Endothelial cell of umbilical vein (primary cell): ENCODE measurements around the gene RUFY3.
"Not testable (repeated sequence)": the region's sequence is repeated elsewhere in the genome, so short reads cannot be mapped to it uniquely, and the experiment has no call there.

ENCODE experiments used
- POLR2A ChIP-seq: IDR thresholded peaks from 2 replicates; pipeline ENCODE4 v1.6.1; 2012; ENCODE audit warnings: low read depth, mild to moderate bottlenecking, control low read depth, low read length
- TF ChIP-seq, protein P1 (sequence below), 2 donors: IDR thresholded peaks; 1 replicate in 1 of 2; 2 replicates in 1 of 2; pipeline ENCODE4 v1.5.1; 2011; ENCODE audit warnings: low read length in 2 of 2, mild to moderate bottlenecking in 2 of 2, moderate library complexity in 2 of 2, control low read depth in 1 of 2, inconsistent platforms in 1 of 2, low read depth in 1 of 2; ENCODE audit not compliant: insufficient read depth in 1 of 2; ENCODE audit errors: extremely low read depth in 1 of 2
- TF ChIP-seq, protein P2 (sequence below): IDR thresholded peaks from 2 replicates; pipeline ENCODE4 v1.6.1; 2011; ENCODE audit not compliant: insufficient read depth, insufficient read length

DNA sequence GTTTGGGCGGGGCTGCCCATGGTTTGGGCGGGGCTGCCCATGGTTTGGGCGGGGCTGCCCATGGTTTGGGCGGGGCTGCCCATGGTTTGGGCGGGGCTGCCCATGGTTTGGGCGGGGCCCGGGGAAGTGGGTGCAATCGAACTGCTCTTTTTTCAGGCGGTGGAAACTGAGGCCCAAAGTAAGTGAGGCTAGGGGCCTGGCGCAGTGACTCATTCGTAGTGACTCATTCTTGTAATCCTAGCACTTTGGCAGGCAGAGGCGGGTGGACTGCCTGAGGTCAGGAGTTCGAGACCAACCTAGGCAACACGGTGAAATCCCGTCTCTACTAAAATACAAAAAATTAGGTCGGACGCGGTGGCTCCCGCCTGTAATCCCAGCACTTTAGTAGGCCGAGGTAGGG is 118.4 kb downstream of the RUFY3 start:
- TF ChIP-seq, protein P1, sequence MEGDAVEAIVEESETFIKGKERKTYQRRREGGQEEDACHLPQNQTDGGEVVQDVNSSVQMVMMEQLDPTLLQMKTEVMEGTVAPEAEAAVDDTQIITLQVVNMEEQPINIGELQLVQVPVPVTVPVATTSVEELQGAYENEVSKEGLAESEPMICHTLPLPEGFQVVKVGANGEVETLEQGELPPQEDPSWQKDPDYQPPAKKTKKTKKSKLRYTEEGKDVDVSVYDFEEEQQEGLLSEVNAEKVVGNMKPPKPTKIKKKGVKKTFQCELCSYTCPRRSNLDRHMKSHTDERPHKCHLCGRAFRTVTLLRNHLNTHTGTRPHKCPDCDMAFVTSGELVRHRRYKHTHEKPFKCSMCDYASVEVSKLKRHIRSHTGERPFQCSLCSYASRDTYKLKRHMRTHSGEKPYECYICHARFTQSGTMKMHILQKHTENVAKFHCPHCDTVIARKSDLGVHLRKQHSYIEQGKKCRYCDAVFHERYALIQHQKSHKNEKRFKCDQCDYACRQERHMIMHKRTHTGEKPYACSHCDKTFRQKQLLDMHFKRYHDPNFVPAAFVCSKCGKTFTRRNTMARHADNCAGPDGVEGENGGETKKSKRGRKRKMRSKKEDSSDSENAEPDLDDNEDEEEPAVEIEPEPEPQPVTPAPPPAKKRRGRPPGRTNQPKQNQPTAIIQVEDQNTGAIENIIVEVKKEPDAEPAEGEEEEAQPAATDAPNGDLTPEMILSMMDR (IDR thresholded peaks at IDR 0.05; ENCODE audit: extremely low read depth in 1 of 2, insufficient read depth in 1 of 2, low read depth in 1 of 2, low read length in 2 of 2): not testable (repeated sequence)
- not testable (repeated sequence) for TF ChIP-seq POLR2A
- TF ChIP-seq, protein P2, sequence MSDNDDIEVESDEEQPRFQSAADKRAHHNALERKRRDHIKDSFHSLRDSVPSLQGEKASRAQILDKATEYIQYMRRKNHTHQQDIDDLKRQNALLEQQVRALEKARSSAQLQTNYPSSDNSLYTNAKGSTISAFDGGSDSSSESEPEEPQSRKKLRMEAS: not testable (repeated sequence)
